ENCODE data around the gene PMEPA1.

DNA sequence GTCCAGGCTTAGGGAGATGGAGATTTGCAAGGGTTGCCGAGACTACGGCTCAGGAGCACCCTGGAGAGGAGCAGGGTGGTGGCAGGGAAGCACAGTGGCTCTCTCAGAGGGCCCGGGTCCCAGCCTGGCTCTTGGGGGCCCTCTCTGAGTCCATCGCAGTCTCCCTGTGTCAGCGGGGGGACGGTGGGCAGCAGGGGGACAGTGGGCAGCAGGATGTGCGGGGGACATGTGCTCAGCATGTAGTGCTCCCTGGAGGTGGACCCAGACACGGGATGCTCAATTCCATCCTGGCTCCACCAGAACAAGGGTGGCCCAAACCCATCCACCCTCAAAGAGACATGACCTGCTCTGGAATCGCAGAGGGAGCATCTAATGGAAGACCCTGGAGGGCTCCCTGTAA is 46.6 kb downstream of the PMEPA1 start:
- TF ChIP-seq, protein P1, sequence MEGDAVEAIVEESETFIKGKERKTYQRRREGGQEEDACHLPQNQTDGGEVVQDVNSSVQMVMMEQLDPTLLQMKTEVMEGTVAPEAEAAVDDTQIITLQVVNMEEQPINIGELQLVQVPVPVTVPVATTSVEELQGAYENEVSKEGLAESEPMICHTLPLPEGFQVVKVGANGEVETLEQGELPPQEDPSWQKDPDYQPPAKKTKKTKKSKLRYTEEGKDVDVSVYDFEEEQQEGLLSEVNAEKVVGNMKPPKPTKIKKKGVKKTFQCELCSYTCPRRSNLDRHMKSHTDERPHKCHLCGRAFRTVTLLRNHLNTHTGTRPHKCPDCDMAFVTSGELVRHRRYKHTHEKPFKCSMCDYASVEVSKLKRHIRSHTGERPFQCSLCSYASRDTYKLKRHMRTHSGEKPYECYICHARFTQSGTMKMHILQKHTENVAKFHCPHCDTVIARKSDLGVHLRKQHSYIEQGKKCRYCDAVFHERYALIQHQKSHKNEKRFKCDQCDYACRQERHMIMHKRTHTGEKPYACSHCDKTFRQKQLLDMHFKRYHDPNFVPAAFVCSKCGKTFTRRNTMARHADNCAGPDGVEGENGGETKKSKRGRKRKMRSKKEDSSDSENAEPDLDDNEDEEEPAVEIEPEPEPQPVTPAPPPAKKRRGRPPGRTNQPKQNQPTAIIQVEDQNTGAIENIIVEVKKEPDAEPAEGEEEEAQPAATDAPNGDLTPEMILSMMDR (IDR thresholded peaks at IDR 0.05), result no peak
- TF ChIP-seq POLR2A (IDR thresholded peaks at IDR 0.05), result no peak
